GM18519 (cell line): ENCODE results near the gene GABRG1.

Experiments used
- ATAC-seq: cut with Tn5 transposase; IDR thresholded peaks from one replicate; pipeline ENCODE4 v1.9.1; 2021; ENCODE audit warnings: mild to moderate bottlenecking, moderate library complexity; ENCODE audit not compliant: unreplicated experiment, low FRiP score

The GABRG1 gene

DNA sequence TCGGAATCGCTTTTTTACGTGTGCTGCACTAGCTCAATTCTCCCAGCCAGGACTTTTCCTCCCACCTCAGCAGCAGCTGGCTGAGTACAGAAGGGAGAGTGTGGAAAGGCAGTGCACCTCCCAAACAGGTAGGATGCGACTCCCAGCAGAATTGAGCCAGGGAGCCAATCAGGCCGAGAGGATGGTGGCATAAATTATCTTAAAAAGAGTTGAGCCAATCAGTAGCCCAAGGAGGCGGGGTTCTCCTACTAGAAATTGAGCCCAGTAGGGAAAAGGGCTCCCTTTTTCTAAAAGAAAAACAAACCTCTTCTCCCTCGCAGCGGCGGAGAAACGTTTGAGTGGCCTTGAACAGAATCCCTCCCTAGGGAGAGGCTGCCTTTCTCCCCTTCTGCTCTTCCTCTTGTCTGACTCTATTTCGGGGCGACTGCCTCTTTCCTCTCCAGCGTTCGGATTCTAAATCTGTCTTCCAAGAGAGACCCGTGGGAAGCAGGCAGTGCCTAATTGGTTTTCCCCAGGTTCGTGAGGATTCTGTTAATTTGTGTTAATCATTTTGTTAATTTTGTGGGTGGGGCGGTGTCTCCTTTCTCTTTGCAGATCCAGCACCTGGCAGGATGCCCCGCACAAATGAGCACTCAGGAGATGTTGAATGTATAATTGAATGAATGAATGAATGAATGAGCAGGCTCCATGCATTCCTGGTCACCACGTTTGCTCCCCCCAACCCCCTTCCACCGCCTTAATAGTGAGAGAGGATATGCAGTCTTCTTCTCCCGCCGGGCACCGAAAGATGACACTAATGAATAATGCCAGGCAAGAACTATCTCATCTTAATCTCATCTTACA lies at the start of gene GABRG1:
TSS of gene GABRG1 (minus strand) at position 142 of the 843 bp plus-strand sequence. CDS start at position 1, 141 bp downstream.
- ATAC-seq = no peak

DNA sequence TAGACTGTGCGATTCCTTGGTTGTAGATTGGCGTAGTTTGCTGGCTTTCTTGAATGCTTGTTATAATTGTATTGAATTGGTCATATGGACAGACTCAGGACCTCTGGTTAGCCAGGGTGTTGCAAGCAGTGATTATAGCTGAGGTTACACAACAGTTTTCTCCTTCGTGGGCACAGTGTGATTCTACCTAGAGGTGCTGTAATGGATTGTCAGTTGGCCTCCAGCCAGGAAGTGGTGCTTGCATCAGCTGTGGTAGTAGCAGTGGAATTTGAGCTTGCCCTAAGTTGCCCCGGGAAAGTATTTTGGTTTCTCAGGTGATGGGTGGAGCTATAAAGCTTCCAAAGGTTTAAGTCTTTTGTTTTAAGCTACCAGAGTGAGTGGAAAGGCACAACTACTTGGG lies 23.1 kb upstream of the GABRG1 start:
- ATAC-seq = no peak

DNA sequence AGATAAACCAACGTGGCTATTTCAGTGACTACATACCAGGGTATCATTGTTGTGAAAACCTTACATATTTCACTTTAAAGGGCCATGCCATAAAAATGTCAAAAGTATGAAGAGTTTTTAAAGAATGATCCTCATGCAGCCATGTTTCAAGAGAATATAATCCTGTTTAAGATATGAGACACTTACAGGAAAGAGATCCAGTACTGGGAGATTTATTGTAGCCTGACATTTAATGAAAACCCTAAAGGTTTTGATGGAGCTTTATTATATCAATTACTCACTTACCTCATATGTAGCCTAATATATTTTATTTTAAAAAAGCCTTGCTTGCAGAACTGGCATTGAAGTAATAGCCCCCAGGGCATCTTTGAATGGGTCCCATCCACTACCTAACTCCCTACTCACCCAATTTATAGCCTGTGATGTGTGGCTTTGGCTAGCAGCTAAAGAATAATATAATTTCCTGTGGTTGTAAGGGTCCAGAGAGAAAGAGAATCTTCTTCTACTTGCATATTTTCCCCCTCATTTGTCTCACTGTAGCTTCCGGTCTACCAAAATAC lies 7.7 kb upstream of the GABRG1 start:
- no peak for ATAC-seq

DNA sequence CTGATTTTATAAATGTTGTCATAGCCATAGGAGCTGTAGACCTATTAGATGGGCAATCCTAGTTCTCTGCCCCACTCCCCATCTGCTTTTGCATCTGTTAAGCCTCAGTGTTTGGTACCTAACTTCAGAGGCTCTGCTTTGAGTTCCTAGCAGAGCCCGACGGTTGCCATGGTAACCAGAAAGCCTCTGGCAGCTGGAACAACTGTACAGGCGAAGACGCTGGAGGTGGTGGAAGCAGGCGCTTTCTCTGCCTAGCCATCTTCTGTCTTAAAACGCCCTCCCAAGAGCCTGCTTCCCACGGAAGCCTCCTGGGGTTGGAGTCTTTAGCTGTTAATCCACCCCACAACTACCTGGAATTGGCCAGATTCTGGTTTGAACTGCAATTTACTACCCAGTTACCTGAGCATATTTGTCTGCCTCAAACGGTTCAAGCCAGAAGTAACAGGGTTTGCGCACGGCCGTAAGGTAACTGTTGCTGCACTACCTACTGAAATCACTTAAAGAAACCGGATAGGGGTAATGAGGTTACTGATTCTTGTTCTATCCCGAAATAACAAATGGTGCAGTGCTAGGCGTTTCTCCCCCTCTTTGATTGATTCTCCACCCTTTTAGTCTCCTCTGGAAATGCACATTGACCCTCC lies 1.0 kb upstream of the GABRG1 start:
- ATAC-seq = no peak

DNA sequence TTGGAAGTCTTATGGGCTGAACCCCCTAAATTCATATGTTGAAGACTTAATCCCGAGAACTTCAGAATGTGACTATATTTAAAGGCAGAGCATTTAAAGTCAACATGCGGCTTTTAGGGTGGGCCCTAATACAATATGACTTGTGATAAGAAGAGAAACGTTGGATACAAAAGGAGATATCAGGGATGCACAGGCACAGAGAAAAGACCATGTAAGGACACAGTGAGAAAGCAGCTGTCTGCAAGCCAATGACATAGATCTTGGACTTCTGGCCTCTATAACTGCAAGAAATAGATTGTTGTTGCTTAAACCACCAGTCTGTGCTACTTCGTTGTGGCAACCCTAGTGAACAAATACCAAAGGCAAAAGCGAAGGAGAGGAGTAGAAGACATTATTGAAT lies 42.2 kb downstream of the GABRG1 start:
- no peak for ATAC-seq

DNA sequence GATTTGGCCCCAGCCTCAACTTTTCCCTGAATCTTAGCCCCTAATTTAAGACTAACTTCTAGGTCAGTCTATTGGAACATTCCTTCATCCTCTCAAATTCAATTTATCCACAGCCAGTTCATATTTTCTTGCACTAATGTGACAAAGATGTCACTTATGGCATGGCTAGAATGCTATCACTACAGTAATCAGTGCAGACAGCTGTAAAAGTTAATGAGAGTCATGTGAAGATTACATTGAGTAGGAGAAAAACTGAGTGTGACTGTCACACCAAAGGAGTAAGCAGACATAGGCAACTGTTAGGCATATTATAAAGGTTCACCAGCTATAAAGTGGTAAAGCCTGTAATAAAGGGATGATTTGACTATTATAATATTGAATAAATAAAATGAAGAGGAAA lies 42.6 kb downstream of the GABRG1 start:
- no peak for ATAC-seq

DNA sequence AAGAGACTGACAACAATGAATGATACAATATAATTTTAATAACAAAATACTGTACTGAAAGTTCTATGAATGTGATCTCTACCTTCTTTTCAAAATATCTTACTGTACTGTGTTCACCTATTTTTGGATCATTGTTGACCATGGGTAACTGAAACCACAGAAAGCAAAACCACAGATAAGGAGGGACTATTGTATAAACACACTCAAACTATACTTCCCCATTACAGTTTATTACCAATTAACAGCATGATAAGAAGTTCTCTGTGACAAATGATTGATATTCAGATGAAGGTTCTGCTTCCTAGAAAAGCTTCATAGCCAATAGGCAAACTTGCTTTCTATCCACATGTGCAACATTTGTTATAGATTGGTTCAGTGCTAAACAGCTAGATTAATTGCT lies 50.1 kb downstream of the GABRG1 start:
- peak; percentile 62 for ATAC-seq

DNA sequence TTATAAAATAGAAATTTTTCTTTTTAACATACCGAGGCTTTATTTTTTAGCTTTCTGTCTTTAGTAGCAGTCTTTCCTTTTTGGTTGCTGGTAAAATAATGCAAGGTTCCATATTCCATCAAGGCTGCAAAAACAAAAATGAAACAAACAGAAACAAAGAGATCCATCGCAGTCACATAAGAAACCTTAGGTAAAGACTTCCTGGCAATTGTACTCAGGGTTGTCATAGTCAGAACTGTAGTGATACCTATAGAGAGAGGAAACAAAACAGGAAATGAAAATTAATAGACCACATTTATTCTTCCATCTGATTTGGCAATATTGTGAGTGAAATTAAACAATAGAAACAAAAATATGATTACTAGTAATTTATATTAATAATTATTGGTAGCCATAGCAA lies 72.5 kb downstream of the GABRG1 start:
- no peak for ATAC-seq

DNA sequence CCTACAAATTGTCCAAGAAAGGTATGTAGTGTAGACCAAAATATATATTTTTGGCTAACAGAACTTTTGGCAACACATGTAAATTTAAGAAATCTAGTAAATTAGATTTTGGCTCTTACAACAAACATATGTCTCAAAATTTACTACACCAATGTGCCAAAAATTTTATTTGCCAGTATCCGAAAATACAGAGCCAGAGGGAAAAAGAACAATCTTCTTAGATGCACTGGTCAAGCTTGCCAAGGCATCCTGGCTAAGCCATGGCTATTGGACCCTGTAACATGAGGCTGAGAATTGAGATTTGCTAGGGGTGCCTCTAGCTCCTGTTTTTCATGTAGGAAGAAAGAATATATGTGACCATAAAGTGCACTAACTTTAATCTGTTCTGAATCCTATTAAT lies 91.8 kb downstream of the GABRG1 start:
- ATAC-seq = no peak

DNA sequence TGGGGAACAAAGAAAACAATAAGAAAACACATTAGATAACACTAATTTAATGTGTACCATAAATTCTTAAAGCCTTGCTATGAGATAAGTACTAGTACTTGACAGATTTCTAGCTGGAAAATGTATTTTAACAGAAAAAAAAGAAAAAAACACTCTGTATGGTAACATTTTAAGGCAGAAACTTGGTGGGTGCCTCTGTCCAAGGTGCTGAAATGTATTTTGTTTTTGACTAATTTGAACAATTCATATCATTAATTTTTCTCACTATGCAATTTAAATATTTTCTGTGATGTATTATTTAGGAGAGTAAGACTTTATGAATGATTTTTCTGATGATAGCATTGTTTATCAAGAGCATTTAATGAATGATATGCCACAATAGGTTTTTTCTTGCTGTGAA lies 107.5 kb downstream of the GABRG1 start:
- ATAC-seq = no peak

DNA sequence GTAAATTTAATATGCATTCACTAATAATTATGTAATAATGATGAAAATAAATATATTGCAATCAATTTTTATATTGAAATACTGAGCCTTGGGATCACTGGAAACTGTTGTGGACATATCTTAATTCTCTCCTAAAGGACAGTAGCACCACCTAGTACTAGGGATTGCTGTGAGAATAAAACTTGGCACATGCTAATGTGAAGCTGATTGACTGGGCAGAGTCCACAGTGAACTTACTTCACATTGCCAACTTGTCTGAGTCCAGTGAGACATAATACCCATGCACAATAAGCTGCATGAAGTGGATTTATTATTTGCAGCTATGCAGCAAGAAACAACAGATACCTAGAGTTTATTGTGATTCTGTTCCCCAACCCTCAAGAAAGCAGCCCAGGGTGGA lies 131.1 kb downstream of the GABRG1 start:
- no peak for ATAC-seq

DNA sequence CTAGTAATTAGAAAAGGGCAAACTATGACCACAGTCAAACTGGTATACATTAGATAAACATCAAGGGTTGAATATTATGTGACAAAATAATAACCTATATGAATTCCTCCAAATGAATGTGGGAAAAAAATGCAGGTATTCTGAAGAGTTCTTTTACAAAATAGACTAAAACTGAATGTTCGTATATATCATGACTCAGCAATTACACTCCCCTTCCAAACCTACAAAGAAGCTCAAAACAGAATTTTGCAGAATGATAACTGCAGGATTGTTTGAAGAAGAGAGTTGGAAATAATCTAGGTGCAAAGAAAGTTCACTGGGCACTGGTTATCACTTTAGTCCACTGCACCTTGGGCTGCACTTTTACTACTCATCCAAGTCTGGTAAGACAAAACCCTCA lies 134.1 kb downstream of the GABRG1 start:
- no peak for ATAC-seq

DNA sequence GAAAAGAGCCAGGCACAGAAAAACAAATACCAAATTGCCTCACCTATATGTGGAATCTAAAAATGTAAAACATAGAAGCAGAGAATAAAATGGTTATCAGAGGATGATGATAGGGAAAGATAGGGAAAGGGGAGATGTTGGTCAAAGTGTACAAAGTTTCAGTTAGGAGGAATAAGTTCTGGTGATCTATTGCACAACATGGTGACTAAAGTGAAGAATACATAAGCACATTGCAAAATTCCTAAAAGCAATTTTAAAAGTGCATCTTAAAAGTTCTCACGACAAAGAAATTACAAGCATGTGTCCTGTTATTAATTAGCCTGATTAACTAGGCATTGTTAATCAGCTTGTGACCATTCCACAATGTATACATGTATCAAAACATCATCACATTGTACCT lies 136.0 kb downstream of the GABRG1 start:
- ATAC-seq = no peak
